Stimulated activated CD4-positive, alpha-beta T cell treated with anti-CD3 and anti-CD28 coated beads, Interleukin-4, amount 100 ng/mL, for 4 hours (primary cell): ENCODE data around the gene MED22.
"Not testable (repeated sequence)": the region's sequence is repeated elsewhere in the genome, so short reads cannot be mapped to it uniquely, and the experiment has no call there.

Experiments
- DNase-seq, 2 experiments: peaks; one replicate each; pipeline ENCODE4 v3.0.0-alpha.2; 2020

The MED22 gene

DNA sequence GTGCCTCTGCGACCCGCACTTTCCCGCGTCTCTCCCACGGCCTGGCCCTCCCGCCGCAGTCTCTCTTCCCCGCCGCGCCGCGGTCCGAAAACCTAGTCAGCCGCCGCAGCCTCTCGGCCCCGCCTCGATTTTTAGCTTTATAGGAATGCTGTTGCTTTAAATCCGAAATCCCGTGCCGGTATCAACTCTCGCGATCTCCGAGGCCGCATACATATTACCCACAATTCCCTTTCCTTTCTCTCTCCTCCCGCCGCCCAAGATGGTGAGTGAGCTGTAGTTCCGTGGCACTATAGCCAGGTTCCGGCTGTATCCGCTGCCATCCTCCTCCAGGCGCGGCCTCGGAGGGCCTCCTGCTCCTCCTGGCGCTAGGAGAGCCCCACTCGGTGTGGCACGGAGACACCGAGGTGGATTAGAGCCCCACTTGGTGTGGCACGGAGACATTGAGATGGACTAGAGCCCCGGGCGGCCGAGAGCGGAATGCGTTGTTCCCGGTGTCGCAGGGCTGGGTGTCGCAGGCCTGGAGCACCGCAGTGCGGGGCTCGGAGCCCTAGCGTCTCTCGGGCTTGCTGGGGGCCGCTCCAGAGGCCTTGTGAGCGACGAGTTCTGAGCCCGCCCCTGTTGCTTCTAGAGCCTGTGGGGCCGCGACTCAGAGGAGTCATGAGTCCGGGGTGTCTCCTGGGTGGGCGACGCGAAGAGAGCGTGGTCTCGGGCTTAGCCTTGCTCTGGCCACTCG is at the start of gene MED22, which contains the start of gene RPL7A:
TSS of gene MED22 (minus strand) at position 147 of the 733 bp plus-strand sequence. CDS start 1,469 bp downstream, outside the sequence.
TSS of gene RPL7A (plus strand) at position 234 of the 733 bp plus-strand sequence. CDS start at position 260, 26 bp downstream.
- DNase-seq: peak; percentile 87 to 92

DNA sequence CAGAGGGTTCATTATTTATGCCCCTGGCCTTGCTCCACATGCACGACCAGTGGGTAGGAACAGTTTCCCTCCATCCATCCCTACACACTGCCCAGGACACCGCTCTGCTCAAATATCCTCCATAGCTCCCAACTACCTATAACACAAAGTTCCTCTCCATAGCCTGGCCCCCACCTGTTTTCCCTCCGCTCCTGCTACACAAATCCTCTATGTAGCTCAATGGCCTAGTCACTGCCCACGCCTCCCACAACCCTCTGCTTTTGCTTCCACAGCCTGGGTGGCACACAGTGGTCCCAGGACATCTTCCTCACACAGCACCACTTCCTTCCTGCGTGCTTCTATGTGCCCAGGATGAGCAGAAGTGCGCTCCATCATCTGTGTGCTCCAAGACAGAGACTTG is 49.4 kb upstream of the MED22 start:
- DNase-seq: no peak

DNA sequence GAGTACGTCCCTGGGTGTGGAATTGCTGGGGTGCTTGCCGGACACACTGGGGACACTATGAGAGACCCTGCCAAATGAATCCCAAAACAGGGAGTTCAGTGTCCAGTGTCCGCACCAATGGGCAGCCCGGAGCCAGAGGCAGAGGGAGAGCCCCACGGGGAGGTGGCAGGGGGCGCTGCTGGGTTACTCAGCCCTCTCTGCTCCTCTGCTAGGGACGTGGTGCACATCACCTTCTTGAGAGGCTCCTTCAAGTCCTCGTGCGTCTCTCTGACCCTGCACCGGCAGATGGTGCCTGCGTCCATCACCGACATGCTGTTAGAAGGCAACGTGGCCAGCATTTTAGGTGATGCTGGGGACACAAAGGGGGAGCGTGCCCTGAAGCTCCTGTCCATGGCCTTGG is 49.0 kb upstream of the MED22 start:
- no peak for DNase-seq

DNA sequence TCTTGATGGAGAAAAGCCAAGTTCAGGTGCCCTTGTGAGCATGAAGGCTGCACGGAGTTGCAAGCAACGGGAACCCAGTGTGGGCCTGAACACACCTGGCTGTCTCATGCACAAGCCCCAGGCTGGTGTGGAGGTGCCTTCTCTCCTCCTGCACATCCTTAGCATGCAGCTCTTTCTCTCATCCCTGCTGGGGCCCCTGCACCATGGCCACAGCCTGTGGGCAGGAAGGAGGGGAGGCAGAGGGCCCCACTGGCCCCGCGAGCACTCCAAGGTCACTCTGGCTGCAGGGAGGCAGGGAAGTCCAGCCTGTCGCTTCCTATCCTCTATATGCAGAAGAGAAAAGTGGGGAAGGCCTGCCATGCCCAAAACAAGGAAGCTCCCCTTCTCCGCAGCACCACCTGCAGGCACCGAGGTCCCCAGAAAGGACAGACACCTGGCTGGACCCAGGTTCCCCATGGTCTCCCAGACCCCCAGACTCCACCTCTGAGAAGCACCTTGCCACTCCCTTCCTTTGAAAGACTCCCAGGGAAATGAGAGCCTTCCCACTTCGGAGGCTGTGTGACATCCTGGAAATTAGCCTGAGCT is 46.8 kb upstream of the MED22 start:
- no peak for DNase-seq

DNA sequence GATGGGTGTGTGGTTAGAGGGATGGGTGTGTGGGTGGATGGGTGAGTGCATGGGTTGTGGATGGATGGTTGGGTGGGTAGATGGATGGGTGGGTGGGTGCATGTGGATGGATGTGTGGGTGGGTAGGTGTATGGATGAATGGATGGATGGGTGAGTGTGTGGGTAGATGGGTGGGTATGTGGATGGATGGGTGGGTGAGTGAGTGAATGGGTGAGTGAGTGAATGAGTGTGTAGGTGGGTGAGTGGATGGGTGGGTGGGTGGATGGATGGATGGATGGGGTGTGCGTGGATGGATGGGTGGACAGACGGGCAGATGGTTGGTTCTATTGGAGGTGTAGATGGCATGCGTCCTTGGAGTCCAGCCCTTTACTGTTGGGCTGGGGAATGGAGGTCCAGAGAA is 45.5 kb upstream of the MED22 start:
- no peak for DNase-seq

GRCh38 chr9:133392308-133392707 is 44.4 kb upstream of the MED22 start:
- DNase-seq: not testable (repeated sequence)

DNA sequence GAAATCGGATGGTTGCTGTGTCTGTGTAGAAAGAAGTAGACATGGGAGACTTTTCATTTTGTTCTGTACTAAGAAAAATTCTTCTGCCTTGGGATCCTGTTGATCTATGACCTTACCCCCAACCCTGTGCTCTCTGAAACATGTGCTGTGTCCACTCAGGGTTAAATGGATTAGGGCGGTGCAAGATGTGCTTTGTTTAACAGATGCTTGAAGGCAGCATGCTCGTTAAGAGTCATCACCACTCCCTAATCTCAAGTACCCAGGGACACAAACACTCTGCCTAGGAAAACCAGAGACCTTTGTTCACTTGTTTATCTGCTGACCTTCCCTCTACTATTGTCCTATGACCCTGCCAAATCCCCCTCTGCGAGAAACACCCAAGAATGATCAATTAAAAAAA is 43.5 kb upstream of the MED22 start:
- not testable (repeated sequence) for DNase-seq

DNA sequence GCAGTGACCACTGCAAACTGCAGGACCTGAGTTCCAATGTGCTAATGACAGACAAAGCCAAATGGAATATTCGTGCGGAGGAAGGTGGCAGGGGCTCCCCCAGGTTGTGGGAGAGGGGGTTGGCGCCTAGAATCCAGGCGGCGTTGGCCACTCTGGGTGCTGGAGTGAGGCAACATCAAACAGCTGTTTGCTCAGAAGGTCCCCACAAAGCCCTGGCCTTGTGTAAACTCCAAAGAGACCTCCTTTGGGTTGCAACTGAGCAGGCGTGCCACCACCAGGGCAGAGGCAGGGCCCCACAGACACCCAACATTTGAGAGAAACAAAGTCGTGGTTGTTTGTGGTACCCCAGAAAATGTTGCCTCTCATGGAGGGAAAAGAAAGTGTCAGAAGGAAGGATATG is 42.8 kb upstream of the MED22 start:
- no peak for DNase-seq

- no peak for DNase-seq
These were observed 41.6 kb upstream of the MED22 start for GRCh38 chr9:133389562-133389961.

DNA sequence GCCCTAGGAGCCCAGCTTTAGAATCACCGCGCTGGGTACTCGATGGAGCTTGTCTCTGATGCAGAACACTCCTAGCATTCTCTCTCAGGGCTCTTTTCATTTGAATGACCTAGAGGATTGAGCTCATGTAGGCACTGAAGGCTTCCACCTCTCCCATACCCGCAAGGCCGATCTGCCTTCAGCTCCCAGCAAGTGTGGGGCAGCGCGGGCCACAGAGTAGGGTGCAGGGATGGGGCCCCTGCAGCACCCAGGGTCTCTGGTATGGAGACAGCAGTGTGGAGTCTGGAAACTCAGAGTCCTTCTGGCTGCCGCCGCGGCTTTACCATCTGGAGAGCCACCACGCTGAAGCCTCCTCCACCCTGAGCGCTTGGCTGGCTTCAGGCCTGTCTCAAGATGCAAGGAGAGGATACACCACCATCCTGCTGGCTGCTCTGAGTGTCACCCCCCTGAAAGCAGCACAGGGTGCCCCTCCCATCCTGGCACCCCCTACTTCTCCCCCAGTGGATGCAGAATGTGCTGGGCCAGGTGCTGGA is 41.2 kb upstream of the MED22 start:
- DNase-seq: no peak

DNA sequence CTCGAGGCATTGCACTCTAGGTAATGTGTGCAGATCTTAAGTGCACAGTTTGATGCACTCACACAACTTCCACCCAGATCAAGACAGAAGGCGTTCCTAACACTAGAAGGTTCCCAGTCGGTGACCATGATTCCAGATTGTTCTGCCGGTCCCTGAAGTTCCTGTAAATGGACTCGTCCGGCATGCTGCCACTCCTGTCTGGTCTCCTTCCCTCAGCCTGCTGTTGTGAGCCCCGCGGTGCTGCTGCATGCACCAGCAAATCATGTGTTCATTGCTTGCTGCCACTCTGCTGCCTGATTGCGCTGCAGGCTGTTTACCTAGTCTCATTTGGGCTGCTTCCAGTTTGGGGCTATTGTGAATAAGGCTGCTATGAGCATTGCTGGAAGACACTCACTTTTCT is 39.7 kb upstream of the MED22 start:
- DNase-seq: no peak

GRCh38 chr9:133386338-133386737 is 38.4 kb upstream of the MED22 start:
- DNase-seq: no peak

DNA sequence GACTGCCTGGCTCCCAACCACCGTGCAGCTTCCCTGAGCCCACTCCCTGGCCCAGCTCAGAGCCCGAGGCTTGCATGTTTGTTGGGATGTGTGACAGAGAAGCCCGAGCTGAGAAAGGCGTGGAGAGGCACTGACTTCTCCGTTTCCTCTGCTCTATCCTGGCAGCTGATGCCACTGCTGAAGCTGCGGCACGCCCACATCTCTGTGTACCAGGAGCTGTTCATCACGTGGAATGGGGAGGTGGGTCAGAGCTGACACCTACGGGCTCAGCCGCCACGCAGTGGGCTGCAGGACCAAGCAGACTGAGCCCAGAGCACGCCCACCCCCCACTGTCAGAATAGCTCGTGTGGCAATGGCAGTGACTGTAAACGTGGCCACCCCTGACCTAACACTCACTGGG is 37.5 kb upstream of the MED22 start:
- no peak for DNase-seq

GRCh38 chr9:133384736-133385321 is 36.9 kb upstream of the MED22 start:
- DNase-seq: no peak

- DNase-seq: no peak
These were observed 35.5 kb upstream of the MED22 start for GRCh38 chr9:133383438-133383837.

DNA sequence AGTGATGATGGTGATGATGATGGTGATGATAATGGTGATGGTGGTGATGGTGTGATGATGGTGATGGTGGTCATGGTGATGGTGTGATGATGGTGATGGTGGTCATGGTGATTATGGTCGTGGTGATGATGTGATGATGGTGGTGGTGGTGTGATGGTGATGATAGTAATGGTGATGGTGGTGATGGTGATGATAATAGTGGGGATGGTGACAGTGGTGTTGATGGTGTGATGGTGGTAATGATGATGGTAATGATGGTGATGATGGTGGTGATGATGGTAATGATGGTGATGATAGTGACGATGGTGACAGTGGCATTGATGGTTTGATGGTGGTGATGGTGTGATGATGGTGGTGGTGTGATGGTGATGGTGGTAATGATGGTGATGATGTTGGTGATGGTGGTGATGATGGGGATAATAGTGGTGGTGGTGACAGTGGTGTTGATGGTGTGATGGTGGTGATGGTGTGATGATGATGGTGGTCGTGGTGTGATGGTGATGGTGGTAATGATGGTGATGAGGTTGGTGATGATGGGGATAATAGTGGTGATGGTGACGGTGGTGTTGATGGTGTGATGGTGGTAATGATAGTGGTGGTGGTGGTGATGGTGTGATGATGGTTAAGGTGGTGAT is 34.7 kb upstream of the MED22 start:
- DNase-seq: no peak

DNA sequence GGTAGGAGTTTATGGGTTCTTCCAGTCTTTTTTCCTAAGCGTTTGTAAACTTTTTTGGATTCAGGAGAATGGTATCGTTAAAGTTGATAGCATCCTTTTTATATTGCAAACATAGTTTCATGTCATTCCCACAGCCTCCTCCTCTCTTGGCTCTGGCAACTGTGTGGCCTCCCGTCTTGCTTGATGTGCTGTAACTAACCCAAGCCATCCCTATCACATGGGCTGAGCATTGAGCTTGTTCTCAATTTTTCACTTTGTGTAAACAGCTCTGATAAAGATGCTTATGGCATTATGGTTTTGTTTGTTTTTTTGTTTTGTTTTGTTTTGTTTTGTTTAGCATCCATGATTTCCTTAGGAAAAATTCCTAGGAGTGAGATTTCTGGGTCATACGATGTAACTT is 32.8 kb upstream of the MED22 start:
- no peak for DNase-seq

DNA sequence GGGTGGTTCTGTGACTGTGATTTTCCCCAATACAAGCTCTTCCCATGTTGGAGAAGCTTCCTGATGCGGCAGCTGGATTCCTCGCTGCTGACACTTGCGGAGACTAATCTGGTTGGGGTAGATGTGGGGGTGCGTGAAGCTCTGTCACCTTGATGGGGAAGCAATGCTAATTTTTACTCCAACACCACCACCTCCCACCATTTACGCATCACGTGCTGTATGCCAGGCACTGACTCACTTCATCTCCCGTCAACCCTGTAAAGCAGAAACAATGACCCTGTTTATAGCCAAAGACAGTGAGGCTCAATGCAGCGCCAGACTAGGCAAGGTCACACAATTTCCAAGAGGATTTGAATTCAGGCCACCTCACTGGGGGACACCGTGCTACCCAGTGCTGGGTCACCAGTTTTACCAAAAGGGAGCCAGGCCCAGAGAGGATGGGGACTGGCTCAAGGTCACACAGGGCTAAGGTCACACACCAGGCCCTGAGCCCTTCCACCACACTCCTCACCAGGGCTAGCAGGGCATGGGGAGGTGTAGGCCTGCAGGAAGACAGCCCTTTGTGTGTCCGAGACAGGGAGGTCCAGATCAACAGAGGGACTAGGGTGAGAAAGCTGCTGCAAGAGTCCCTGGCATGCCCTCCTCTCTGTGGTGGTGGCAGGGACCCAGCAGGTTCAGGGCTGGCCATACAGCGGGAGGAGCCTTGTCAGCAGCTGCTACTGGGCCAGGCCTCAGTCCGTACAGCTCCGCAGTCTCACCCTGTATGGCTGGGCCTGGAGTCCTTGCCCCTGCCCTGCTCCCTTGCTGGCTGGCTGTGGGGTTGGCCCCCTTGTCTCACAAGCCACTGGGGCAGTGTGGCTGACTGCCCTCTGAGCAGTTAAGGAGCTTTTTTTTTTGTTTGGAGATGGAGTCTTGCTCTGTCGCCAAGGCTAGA is 31.5 kb upstream of the MED22 start:
- DNase-seq: no peak

DNA sequence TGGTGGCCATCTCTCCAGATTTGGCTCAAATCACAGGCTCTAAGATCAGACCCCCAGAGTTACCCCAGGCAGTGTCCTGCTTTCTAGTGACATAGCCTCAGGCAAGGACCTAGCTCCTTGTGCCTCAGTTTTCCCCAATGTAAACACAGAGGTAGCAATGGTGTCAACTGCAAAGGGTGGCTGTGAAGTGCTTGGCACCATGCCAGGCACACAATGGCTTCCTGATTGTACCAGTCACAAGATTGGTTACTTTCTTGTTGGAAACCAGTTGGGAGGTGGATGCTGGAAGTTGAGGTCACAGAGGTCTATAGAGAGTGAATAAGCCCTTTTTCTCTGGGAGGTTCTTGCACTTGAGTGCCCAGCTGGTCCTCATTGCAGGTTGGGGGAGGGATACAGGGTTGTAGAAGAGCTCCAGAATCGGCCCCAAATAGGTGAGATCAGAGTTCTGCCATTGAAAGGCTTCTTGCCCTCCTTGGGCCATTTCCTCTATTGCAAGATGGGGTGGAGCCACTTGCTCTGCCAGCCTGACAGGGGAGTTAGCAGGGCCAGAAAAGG is 30.6 kb upstream of the MED22 start:
- DNase-seq: no peak

GRCh38 chr9:133377721-133378216 is 29.8 kb upstream of the MED22 start:
- DNase-seq: no peak

DNA sequence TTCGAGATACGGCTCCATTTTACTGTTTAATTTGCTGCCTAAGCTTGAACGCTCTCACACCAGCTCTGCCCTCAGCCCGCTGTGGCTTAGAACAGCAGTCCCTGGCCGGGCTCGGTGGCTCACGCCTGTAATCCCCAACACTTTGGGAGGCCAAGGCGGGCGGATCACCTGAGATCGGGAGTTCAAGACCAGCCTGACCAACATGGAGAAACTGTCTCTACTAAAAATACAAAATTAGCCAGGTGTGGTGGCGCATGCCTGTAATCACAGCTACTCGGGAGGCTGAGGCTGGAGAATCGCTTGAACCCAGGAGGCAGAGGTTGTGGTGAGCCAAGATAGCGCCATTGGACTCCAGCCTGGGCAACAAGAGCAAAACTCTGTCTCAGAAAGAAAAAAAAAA is 29.3 kb upstream of the MED22 start:
- not testable (repeated sequence) for DNase-seq
